Ectodermal cell (in vitro differentiated cells): Measurements from ENCODE around the gene KCNT2.
"Not testable (repeated sequence)": the region's sequence is repeated elsewhere in the genome, so short reads cannot be mapped to it uniquely, and the experiment has no call there.

Experiments used
- H3K27ac ChIP-seq: 2 replicates; pipeline ENCODE4 v1.7.0; 2013; ENCODE audit warnings: mild to moderate bottlenecking, low read depth, low read length; ENCODE audit not compliant: insufficient read depth, poor library complexity, severe bottlenecking
- H3K27me3 ChIP-seq: 2 replicates; pipeline ENCODE4 v1.7.0; 2013; ENCODE audit warnings: mild to moderate bottlenecking, low read length; ENCODE audit not compliant: insufficient read depth, control insufficient read depth, poor library complexity, severe bottlenecking
- H3K36me3 ChIP-seq: one replicate; pipeline ENCODE4 v1.7.0; 2013; ENCODE audit warnings: low read length; ENCODE audit not compliant: control insufficient read depth, insufficient read depth
- H3K4me1 ChIP-seq: one replicate; pipeline ENCODE4 v1.7.0; 2013; ENCODE audit warnings: low read length; ENCODE audit not compliant: control insufficient read depth, insufficient read depth
- H3K4me3 ChIP-seq: 2 replicates; pipeline ENCODE4 v1.7.0; 2013; ENCODE audit warnings: low read depth, low read length, control low read depth; ENCODE audit not compliant: insufficient read depth
- H3K9me3 ChIP-seq: 2 replicates; pipeline ENCODE4 v1.7.0; 2013; ENCODE audit warnings: mild to moderate bottlenecking, low read length, moderate library complexity; ENCODE audit not compliant: control insufficient read depth
- WGBS, 2 experiments: methylation state at CpG; one replicate each; pipeline ENCODE4 v1.1.7; 2013; ENCODE audit warnings: missing lambda C conversion rate in 2 of 2; 5-methylcytosine and 5-hydroxymethylcytosine counted together

KCNT2 gene

GRCh38 chr1:196306421-196306820 lies 301.8 kb downstream of the KCNT2 start:
- H3K27ac ChIP-seq, result no peak overlapping the region

GRCh38 chr1:196305216-196305615 lies 303.0 kb downstream of the KCNT2 start:
- H3K4me1 ChIP-seq, result peaks cover 10% of the 10 kb centered on the region
- 96 to 100% methylated on average over 1 to 2 of the region's 2 CpGs for WGBS, 2 experiments
- no peaks in the 10 kb centered on the region for H3K27me3 ChIP-seq
- no peak overlapping the region for H3K4me3 ChIP-seq
- no peaks in the 10 kb centered on the region for H3K36me3 ChIP-seq
- H3K27ac ChIP-seq, result no peak overlapping the region
- H3K9me3 ChIP-seq, result no peaks in the 10 kb centered on the region

More at GRCh38 chr1:196306421-196306820, 301.8 kb downstream of the KCNT2 start:
- Histone ChIP-seq H3K9me3 (no peaks in the 10 kb centered on the region), H3K4me1 (peaks cover 10% of the 10 kb centered on the region), H3K36me3 (no peaks in the 10 kb centered on the region), H3K4me3 (no peak overlapping the region), H3K27me3 (no peaks in the 10 kb centered on the region)
- WGBS, 2 experiments, result 38 to 64% methylated on average over 1 to 2 of the region's 2 CpGs

GRCh38 chr1:196302981-196303380 lies 305.3 kb downstream of the KCNT2 start:
- Histone ChIP-seq H3K27ac (no peak overlapping the region), H3K4me3 (no peak overlapping the region), H3K27me3 (no peaks in the 10 kb centered on the region), H3K4me1 (peaks cover 10% of the 10 kb centered on the region), H3K36me3 (no peaks in the 10 kb centered on the region), H3K9me3 (no peaks in the 10 kb centered on the region)

GRCh38 chr1:196302420-196302819 lies 305.8 kb downstream of the KCNT2 start:
- no CpG with 5 or more reads among the region's 1 CpG for WGBS, 2 experiments
- Histone ChIP-seq H3K36me3 (no peaks in the 10 kb centered on the region), H3K4me1 (peaks cover 10% of the 10 kb centered on the region), H3K9me3 (no peaks in the 10 kb centered on the region), H3K27ac (no peak overlapping the region), H3K27me3 (no peaks in the 10 kb centered on the region), H3K4me3 (no peak overlapping the region)

- H3K27me3 ChIP-seq, result no peaks in the 10 kb centered on the region
- H3K36me3 ChIP-seq, result no peaks in the 10 kb centered on the region
- no peak overlapping the region for H3K4me3 ChIP-seq
- H3K4me1 ChIP-seq, result no peaks in the 10 kb centered on the region
- H3K27ac ChIP-seq, result no peak overlapping the region
- H3K9me3 ChIP-seq, result no peaks in the 10 kb centered on the region
Measured at GRCh38 chr1:196295766-196296165, 312.5 kb downstream of the KCNT2 start.

GRCh38 chr1:196278816-196279215 lies 329.4 kb downstream of the KCNT2 start:
- Histone ChIP-seq H3K27ac (no peak overlapping the region), H3K36me3 (no peaks in the 10 kb centered on the region), H3K9me3 (no peaks in the 10 kb centered on the region), H3K4me3 (no peak overlapping the region), H3K4me1 (no peaks in the 10 kb centered on the region), H3K27me3 (no peaks in the 10 kb centered on the region)
- 98 to 100% methylated on average over 3 of the region's 3 CpGs for WGBS, 2 experiments

GRCh38 chr1:196277860-196278259 lies 330.4 kb downstream of the KCNT2 start:
- Histone ChIP-seq H3K27me3 (no peaks in the 10 kb centered on the region), H3K27ac (no peak overlapping the region), H3K36me3 (no peaks in the 10 kb centered on the region), H3K4me1 (no peaks in the 10 kb centered on the region), H3K9me3 (no peaks in the 10 kb centered on the region), H3K4me3 (no peak overlapping the region)

- Histone ChIP-seq H3K27ac (no peak overlapping the region), H3K9me3 (no peaks in the 10 kb centered on the region), H3K36me3 (no peaks in the 10 kb centered on the region), H3K27me3 (no peaks in the 10 kb centered on the region), H3K4me1 (peaks cover 14% of the 10 kb centered on the region), H3K4me3 (no peak overlapping the region)
- 94 to 95% methylated on average over 5 to 6 of the region's 6 CpGs for WGBS, 2 experiments
Measured at GRCh38 chr1:196271212-196271947, 336.9 kb downstream of the KCNT2 start.

GRCh38 chr1:196263086-196263485 lies 345.2 kb downstream of the KCNT2 start:
- H3K36me3 ChIP-seq, H3K27ac ChIP-seq, H3K4me3 ChIP-seq, H3K27me3 ChIP-seq, H3K9me3 ChIP-seq: not testable (repeated sequence)
- H3K4me1 ChIP-seq, result peaks cover 17% of the 10 kb centered on the region
- WGBS, 2 experiments, result 90 to 100% methylated on average over 3 to 4 of the region's 4 CpGs

- no peak overlapping the region for H3K4me3 ChIP-seq
- H3K27ac ChIP-seq, result no peak overlapping the region
- H3K9me3 ChIP-seq, result no peaks in the 10 kb centered on the region
- H3K36me3 ChIP-seq, result no peaks in the 10 kb centered on the region
- H3K4me1 ChIP-seq, result no peaks in the 10 kb centered on the region
- H3K27me3 ChIP-seq, result no peaks in the 10 kb centered on the region
Measured at GRCh38 chr1:196260270-196260669, 348.0 kb downstream of the KCNT2 start.

- 67 to 85% methylated on average over 1 to 2 of the region's 2 CpGs for WGBS, 2 experiments
- no peak overlapping the region for H3K27ac ChIP-seq
- H3K4me3 ChIP-seq, result no peak overlapping the region
- no peaks in the 10 kb centered on the region for H3K36me3 ChIP-seq
- H3K27me3 ChIP-seq, result no peaks in the 10 kb centered on the region
- no peaks in the 10 kb centered on the region for H3K4me1 ChIP-seq
- no peaks in the 10 kb centered on the region for H3K9me3 ChIP-seq
Measured at GRCh38 chr1:196259316-196259715, 348.9 kb downstream of the KCNT2 start.
